ENCODE results near the gene RHOBTB3. TPM values are rescaled to one million over a fixed set of nuclear protein-coding genes. Genes with fewer than 3 reads are reported as not detected.

RHOBTB3 gene
- total RNA-seq, 4 donors from 2014 or later: 55.6 to 216 (median 135) TPM

DNA sequence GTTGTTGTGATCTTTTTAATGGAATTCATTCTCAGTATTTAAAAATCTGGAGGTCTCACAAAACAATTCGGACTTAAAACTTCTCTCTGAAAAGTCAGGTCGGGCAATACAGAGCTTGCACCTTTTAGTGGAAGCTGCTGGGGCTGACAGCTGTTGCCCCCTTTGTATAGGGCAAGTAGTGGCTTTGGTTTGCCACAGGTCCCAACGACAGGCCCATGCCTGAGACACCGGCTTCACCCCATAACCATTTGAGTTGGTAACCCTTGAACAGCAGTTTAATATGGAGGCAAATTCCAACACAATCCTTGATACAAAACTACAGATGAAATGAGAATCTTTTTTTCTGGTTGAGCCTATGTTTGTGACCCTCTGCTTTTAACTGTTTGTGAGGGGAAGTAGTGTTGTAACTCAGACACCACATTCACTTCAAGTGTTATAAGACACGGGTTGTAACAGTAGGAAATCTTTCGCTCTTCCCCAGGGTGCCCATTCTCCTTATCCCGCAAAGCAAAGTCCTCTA lies 92.1 kb downstream of the RHOBTB3 start:
- H3K27ac ChIP-seq: peak overlapping the region; percentile 35 to 91 (median 88)
- peak overlapping the region; percentile 65 to 74 for H3K4me3 ChIP-seq
- no peak for ATAC-seq
- H3K36me3 ChIP-seq: no peaks in the 10 kb centered on the region
- no peaks in the 10 kb centered on the region for H3K9me3 ChIP-seq
- 37 to 55% methylated on average over 6 to 7 of the region's 7 CpGs for WGBS, 2 donors (ENCODE audit: low coverage in 1 of 2)
- no peak for TF ChIP-seq CTCF (IDR thresholded peaks at IDR 0.05)
- no peak for TF ChIP-seq POLR2A (IDR thresholded peaks at IDR 0.05)
- TF ChIP-seq POLR2AphosphoS5 (IDR thresholded peaks at IDR 0.05): no peak
- no peak for TF ChIP-seq EP300 (IDR thresholded peaks at IDR 0.05)
- peaks cover 0 to 58% (median 21%) of the 10 kb centered on the region in 3 donors for H3K4me1 ChIP-seq
- no peaks in the 10 kb centered on the region for H3K27me3 ChIP-seq

DNA sequence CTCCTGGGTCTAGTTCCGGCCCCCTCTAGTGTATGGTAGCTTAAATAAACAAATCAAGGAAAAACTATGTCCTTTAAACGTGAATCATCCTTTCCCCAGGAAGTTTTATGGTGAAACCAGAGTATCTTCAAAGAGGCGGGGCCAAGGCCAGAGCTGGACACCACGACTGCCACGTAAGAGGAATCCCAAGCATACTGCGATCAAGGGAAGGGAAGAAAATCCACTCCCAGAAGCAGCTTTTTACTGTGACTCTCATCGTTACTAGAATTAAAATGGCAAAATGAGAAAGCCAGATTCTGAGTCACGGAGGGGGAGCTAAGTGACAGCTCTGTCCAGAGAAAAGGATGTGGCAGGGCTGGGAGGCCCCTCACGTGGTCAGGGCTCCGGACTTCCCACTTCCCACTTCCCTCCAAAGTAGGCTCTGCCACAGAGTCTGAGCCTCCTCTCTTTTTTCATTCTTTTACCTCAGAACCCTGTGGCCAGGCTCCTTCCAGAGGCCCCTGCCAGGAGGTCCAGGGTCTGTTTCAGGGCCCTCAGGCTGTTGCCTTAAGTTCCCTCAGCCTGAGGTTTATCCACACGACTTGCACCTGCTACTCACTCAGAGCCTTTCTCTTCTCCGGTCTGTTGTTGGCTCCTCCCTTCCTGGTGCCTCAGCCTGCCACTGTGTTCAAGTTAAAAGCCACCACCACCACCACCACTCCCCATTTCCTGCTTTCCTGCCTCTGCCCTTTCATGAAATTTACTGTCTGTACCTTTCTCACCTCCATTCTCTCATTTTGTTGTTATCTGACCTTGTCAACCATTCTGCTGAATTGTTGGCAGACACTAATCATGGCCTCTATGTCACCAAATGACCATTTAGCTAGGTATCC lies 92.8 kb downstream of the RHOBTB3 start:
- Histone ChIP-seq H3K4me1 (peaks cover 0 to 51% (median 21%) of the 10 kb centered on the region in 3 donors), H3K27ac (peak overlapping the region; percentile 35 to 91 (median 88)), H3K36me3 (no peaks in the 10 kb centered on the region), H3K4me3 (peak overlapping the region in 1 of 2 donors; percentile 74), H3K9me3 (no peaks in the 10 kb centered on the region), H3K27me3 (no peaks in the 10 kb centered on the region)
- peak; percentile 71 for ATAC-seq
- TF ChIP-seq POLR2AphosphoS5 (IDR thresholded peaks at IDR 0.05) (peak; percentile 43), EP300 (IDR thresholded peaks at IDR 0.05) (no peak), POLR2A (IDR thresholded peaks at IDR 0.05) (peak in 1 of 2 donors; percentile 27)
- 27 to 30% methylated on average over 3 to 12 of the region's 12 CpGs for WGBS, 2 donors (ENCODE audit: low coverage in 1 of 2)

GRCh38 chr5:95824747-95825146 lies 93.6 kb downstream of the RHOBTB3 start:
- Histone ChIP-seq H3K27me3 (no peaks in the 10 kb centered on the region), H3K4me1 (peaks cover 0 to 43% (median 21%) of the 10 kb centered on the region in 3 donors), H3K27ac (peak overlapping the region; percentile 35 to 91 (median 88)), H3K4me3 (no peak overlapping the region), H3K9me3 (no peaks in the 10 kb centered on the region), H3K36me3 (no peaks in the 10 kb centered on the region)
- WGBS, 2 donors (ENCODE audit: low coverage in 1 of 2): 91 to 100% methylated on average over 5 of the region's 5 CpGs
- TF ChIP-seq EP300 (IDR thresholded peaks at IDR 0.05): no peak
- no peak for TF ChIP-seq CTCF (IDR thresholded peaks at IDR 0.05)
- TF ChIP-seq POLR2A (IDR thresholded peaks at IDR 0.05): no peak
- no peak for TF ChIP-seq POLR2AphosphoS5 (IDR thresholded peaks at IDR 0.05)
- no peak for ATAC-seq

DNA sequence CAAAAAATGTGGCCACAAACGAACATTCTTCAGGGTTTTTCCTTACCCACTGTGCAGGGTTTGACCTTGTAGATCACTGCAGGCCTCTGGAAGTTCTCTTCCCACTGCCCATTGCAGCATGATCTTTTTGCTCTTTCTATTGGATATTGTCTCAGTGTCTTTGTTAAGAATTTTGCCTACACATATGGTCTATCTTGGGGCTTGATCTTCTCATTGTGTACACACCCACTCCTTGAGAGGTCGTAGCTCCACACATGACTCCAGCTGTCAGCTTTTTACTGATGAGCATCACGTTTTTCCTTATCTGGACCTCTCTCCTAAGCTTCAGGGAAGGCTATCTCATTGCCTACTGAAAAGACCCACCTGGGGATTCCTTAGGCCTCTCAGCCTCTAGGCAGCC lies 94.4 kb downstream of the RHOBTB3 start:
- H3K9me3 ChIP-seq: no peaks in the 10 kb centered on the region
- 85 to 100% methylated on average over 1 to 2 of the region's 3 CpGs for WGBS, 2 donors (ENCODE audit: low coverage in 1 of 2)
- H3K27me3 ChIP-seq: no peaks in the 10 kb centered on the region
- no peak overlapping the region for H3K4me3 ChIP-seq
- TF ChIP-seq EP300 (IDR thresholded peaks at IDR 0.05): no peak
- no peak for TF ChIP-seq POLR2A (IDR thresholded peaks at IDR 0.05)
- no peak for TF ChIP-seq CTCF (IDR thresholded peaks at IDR 0.05)
- no peak for TF ChIP-seq POLR2AphosphoS5 (IDR thresholded peaks at IDR 0.05)
- ATAC-seq: no peak
- no peaks in the 10 kb centered on the region for H3K36me3 ChIP-seq
- H3K27ac ChIP-seq: no peak overlapping the region
- peaks cover 0 to 36% (median 18%) of the 10 kb centered on the region in 3 donors for H3K4me1 ChIP-seq

GRCh38 chr5:95826949-95827891 lies 96.1 kb downstream of the RHOBTB3 start:
- Histone ChIP-seq H3K9me3 (no peaks in the 10 kb centered on the region), H3K27me3 (no peaks in the 10 kb centered on the region), H3K4me1 (peaks cover 0 to 22% (median 17%) of the 10 kb centered on the region in 3 donors), H3K4me3 (no peak overlapping the region), H3K27ac (no peak overlapping the region), H3K36me3 (no peaks in the 10 kb centered on the region)
- ATAC-seq: no peak
- 90 to 97% methylated on average over 6 to 10 of the region's 10 CpGs for WGBS, 2 donors (ENCODE audit: low coverage in 1 of 2)
- TF ChIP-seq CTCF (IDR thresholded peaks at IDR 0.05) (no peak), POLR2A (IDR thresholded peaks at IDR 0.05) (no peak), POLR2AphosphoS5 (IDR thresholded peaks at IDR 0.05) (no peak), EP300 (IDR thresholded peaks at IDR 0.05) (no peak)
